Activated CD4-positive, alpha-beta memory T cell treated with anti-CD3 and anti-CD28 coated beads, Interleukin-2, amount 10 ng/mL, durations not matched to agents 7 days and 5 days (primary cell): ENCODE data around the gene HMSD. TPM values are rescaled to one million over a fixed set of nuclear protein-coding genes. Genes with fewer than 3 reads are reported as not detected.

ENCODE experiments used
- CTCF ChIA-PET: fragments of 350-600 bp; sonication (Branson Sonifier 250); formaldehyde crosslinking; loops from one replicate; lab custom pipeline; 2021; ENCODE audit warnings: antibody characterized with exemption, inconsistent platforms; lab: Charles Lee
- POLR2A ChIA-PET: fragments of 350-600 bp; sonication (Branson Sonifier 250); formaldehyde crosslinking; loops from one replicate; lab custom pipeline; 2021; ENCODE audit warnings: antibody characterized with exemption; lab: Charles Lee
- DNase-seq: peaks from one replicate; pipeline ENCODE4 v3.0.0-alpha.2; 2020
- H3K27ac Mint-ChIP-seq: one replicate; pipeline ENCODE4 v1.8.0; 2021; ENCODE audit warnings: mild to moderate bottlenecking, mixed read lengths
- H3K27me3 Mint-ChIP-seq: one replicate; pipeline ENCODE4 v1.8.0; 2021; ENCODE audit warnings: mixed read lengths
- H3K36me3 Mint-ChIP-seq: one replicate; pipeline ENCODE4 v1.8.0; 2021; ENCODE audit warnings: low read depth, mixed read lengths
- H3K4me1 Mint-ChIP-seq: one replicate; pipeline ENCODE4 v1.8.0; 2021; ENCODE audit warnings: mixed read lengths
- H3K4me3 Mint-ChIP-seq: one replicate; pipeline ENCODE4 v1.8.0; 2021; ENCODE audit warnings: mild to moderate bottlenecking, mixed read lengths
- H3K9me3 Mint-ChIP-seq: one replicate; pipeline ENCODE4 v1.8.0; 2021; ENCODE audit warnings: mixed read lengths
- total RNA-seq, 2 experiments: library from RNA; stranded (reverse); gene quantifications; one replicate each; pipeline ENCODE4 v1.2.3, GENCODE V29; 2021

HMSD gene
- total RNA-seq, 2 experiments from 2014 or later: 8.5 to 9.6 TPM

DNA sequence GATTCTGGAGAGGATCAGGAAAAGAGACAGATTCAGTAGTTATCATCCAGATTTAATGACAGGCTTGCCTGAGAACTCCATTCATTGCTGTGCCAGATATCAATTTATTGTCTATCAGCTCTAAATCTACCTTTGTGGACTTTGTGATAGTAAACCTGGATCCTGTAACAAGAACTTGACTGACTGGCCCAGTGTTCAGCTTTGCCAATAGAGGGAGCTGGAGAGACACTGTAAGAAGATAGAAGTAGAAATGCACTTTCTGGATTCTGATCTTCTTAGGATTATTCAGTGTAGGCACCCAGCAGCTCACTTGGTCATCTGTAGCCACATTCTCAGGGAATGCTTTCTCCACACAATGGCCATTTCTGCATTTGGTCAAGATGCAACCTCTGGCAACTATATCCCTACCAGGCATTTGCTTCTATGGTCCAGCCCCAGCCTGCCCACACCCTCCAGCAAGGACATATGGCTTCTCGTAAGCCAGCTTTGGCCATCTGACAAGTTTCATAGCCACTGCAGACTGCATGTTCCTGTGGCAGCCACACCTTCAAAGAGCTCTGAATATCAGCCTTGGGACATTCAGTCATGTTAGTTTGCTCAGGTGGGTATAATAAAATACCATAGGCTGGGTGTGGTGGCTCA is 14.6 kb downstream of the HMSD start:
- Mint-ChIP-seq H3K9me3 (no peaks in the 10 kb centered on the region), H3K27ac (no peak overlapping the region), H3K36me3 (no peaks in the 10 kb centered on the region), H3K27me3 (no peaks in the 10 kb centered on the region), H3K4me3 (no peak overlapping the region), H3K4me1 (no peaks in the 10 kb centered on the region)
- peak; percentile 52 for DNase-seq
- CTCF ChIA-PET: interaction anchor here (0.9 to 2.8 kb wide), 11 partner anchors 9 to 38 kb away, joined by 3 to 30 read pairs (median 6); no protein-coding TSS in a partner anchor
- POLR2A ChIA-PET: interaction anchor here (1.4 kb wide), 1 partner anchor 12 kb away, joined by 3 read pairs; no protein-coding TSS in a partner anchor

DNA sequence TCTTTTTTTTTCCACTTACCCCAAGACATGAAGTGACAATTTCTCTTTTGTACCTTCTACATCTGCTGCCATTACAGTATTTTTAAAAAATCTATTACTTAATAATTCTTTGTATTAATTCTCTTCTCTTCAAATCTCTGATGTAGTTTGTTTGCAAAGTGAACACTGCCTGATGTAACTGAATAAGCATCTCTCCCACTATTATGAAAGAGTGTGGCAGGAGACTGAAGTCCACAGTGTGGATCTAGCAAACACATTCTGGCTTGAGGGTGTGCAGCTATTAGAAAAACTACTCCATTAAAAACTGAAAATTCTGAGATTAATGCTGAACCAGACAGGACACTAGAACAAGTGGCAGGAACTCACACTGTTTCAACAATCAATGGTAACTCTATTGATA is 15.8 kb downstream of the HMSD start:
- H3K9me3 Mint-ChIP-seq: no peaks in the 10 kb centered on the region
- DNase-seq: no peak
- CTCF ChIA-PET: interaction anchor here (0.5 to 2.8 kb wide), 5 partner anchors 11 to 29 kb away, joined by 3 to 30 read pairs (median 13); no protein-coding TSS in a partner anchor
- no peaks in the 10 kb centered on the region for H3K27me3 Mint-ChIP-seq
- H3K36me3 Mint-ChIP-seq: no peaks in the 10 kb centered on the region
- H3K4me3 Mint-ChIP-seq: no peak overlapping the region
- H3K27ac Mint-ChIP-seq: no peak overlapping the region
- peaks cover 11% of the 10 kb centered on the region for H3K4me1 Mint-ChIP-seq
- POLR2A ChIA-PET: no interaction called here

DNA sequence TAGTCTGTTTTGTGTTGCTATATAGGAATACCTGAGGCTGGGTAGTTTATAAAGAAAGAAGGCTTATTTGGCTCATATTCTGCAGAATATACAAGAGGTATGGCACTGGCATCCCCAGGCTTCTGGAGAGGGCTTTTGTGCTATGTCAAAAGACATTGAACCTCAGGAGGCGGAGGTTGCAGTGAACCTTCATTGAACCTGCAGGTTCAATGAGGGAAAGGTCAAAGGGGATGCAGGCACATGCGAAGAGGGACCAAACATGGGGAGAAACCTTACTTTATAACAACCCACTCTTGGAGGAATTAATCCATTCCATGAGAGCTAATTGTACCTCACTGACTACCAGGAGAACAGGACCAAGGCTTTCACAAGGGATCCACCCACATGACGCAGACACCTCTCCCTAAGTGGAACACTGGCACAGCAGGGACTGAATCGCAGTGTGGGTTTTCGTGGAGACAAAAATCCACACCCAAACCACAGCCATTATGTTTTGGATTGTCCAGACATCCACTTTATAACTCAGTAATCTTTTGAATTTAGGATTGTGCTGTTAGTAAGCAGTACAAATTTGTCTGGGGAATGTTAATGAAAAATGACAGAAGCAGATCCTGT is 16.7 kb downstream of the HMSD start:
- H3K9me3 Mint-ChIP-seq: no peaks in the 10 kb centered on the region
- H3K36me3 Mint-ChIP-seq: no peaks in the 10 kb centered on the region
- H3K4me3 Mint-ChIP-seq: no peak overlapping the region
- peaks cover 14% of the 10 kb centered on the region for H3K4me1 Mint-ChIP-seq
- no peak overlapping the region for H3K27ac Mint-ChIP-seq
- ChIA-PET CTCF (interaction anchor here (2.8 kb wide), 2 partner anchors 10 to 30 kb away, joined by 17 to 30 read pairs; no protein-coding TSS in a partner anchor), POLR2A (no interaction called here)
- DNase-seq: no peak
- no peaks in the 10 kb centered on the region for H3K27me3 Mint-ChIP-seq

DNA sequence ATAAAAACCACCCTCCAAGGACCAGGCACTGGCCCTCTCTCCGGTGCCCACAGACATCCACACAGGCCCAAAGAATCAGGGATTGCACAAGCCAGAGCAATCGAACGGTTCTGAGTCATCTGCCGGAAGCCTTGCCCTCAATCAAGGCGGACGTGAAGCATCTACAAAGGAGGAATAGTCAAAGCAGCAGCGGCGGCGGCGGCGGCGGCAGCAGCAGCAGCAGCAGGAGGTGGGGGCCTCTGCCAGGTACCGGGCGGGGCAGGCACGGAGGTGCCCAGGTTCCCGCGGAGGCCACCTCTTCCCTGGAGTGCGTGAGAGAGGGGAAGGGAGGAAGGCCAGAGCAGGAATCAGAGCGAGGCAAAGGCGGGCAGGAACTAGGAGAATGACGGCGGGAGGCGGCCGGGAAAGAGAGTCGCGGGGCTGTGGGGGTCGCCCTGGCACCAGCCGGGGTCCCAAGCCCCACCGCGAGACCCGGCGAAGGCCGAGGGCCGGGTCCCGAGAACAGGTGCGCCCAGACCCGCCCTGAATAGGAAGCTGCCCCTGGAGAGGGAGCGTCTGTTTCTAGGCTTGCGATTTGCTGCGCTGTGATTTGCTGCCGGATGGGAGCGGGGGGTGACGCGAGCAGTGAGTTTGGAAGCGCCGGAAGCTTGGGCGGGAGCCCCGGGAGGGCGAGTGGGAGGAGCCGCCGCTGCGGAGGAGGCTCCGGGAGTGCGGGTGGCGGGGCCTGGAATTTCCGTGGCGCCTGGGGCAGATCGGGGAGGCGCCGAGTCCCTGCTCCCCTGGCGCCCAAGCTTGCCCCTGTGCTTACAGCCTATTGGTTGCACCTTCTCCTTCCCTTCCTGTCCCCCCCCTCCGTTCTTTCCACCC is 21.1 kb downstream of the HMSD start, which contains the start of gene SERPINB8:
SERPINB8 (plus strand) TSS at position 140 of the 867 bp plus-strand sequence. CDS start 8,228 bp downstream, outside the sequence.
- Mint-ChIP-seq H3K36me3 (no peaks in the 10 kb centered on the region), H3K27ac (peak within 1 kb of the TSS; percentile 92), H3K9me3 (no peaks in the 10 kb centered on the region), H3K4me1 (peaks cover 32% of the 10 kb centered on the region), H3K27me3 (no peaks in the 10 kb centered on the region), H3K4me3 (peak within 1 kb of the TSS; percentile 96)
- CTCF ChIA-PET: interaction anchor here (0.7 to 0.9 kb wide), 2 partner anchors 19 to 34 kb away, joined by 3 read pairs; no protein-coding TSS in a partner anchor
- DNase-seq: peak; percentile 85
- POLR2A ChIA-PET: interaction anchor here (0.8 kb wide), 1 partner anchor 20 kb away, joined by 4 read pairs; no protein-coding TSS in a partner anchor

DNA sequence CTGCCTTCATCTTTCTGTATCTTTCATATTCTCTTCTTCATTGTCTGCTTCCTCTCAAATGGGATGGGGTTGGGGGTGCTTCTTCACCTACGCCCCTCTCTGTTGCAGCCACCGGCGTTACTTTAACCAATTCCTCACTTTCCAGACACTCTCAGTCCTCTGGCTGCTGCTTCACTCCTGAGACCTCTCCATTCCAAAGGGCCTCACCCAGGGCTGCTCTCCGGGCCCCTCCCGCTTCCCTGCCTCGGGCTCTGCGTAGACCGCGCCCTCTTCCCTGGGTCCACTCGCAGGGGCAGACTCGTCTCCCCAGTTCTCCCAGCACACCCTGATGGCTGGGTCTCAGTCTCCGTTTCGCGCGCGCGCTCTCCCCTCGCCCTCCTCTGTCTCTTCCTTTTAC is 21.7 kb downstream of the HMSD start:
- Mint-ChIP-seq H3K27ac (peak overlapping the region; percentile 92), H3K27me3 (no peaks in the 10 kb centered on the region), H3K4me1 (peaks cover 34% of the 10 kb centered on the region), H3K9me3 (no peaks in the 10 kb centered on the region), H3K36me3 (no peaks in the 10 kb centered on the region), H3K4me3 (peak overlapping the region; percentile 96)
- ChIA-PET POLR2A (interaction anchor here (0.8 kb wide), 1 partner anchor 21 kb away, joined by 4 read pairs; no protein-coding TSS in a partner anchor), CTCF (interaction anchor here (0.7 to 0.9 kb wide), 2 partner anchors 20 to 35 kb away, joined by 3 read pairs; no protein-coding TSS in a partner anchor)
- no peak for DNase-seq

DNA sequence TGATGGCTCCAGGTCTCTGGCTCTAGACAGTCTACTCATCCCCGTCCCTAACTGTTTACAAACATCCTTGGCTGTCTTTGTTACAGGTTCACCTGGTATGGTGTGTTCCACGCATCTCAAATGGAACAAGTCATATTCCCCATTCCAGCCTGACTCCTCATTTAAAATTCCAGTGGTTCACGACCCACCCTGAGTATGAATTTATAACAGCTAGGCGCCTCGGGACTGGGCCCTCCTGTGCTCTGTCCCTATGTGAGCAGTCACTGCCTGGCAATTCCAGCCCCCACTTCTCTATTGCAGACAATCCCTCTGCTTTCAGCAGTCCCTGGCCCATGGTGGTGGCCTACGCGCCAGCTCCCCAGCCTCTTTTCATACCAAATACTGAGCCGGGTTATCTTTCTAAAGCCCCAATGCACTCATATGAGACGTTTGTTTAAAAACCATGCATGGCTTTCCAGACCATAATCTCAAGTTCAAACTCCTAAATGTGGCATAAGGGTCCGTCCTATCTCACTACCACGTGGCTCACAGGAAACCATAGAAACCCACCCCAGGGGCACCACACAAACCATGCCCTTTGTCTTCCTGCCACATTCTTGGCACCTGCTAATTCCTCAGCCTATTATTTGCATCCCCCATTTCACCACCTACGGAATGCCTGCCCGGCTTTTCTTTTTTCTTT is 22.4 kb downstream of the HMSD start:
- POLR2A ChIA-PET: no interaction called here
- peak overlapping the region; percentile 96 for H3K4me3 Mint-ChIP-seq
- peak overlapping the region; percentile 92 for H3K27ac Mint-ChIP-seq
- no peaks in the 10 kb centered on the region for H3K36me3 Mint-ChIP-seq
- peaks cover 34% of the 10 kb centered on the region for H3K4me1 Mint-ChIP-seq
- H3K27me3 Mint-ChIP-seq: no peaks in the 10 kb centered on the region
- no peaks in the 10 kb centered on the region for H3K9me3 Mint-ChIP-seq
- CTCF ChIA-PET: no interaction called here
- DNase-seq: no peak

DNA sequence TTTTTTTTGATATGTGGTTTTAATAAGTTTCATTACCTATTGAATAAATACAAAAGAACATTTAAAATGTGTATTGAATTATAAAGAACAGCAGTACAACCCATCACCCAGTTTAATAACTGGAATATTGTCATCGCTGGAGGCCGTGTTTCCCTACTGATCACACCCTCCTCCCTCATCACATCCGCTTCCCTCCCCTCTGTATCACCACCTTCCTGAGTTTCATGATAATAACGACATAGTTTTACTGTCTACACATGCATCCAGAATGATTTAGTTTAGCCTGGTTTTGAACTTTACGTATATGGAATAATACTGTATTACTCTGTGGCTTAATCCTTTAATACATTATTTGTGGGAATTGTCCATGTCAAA is 22.9 kb downstream of the HMSD start:
- ChIA-PET CTCF (no interaction called here), POLR2A (no interaction called here)
- peak overlapping the region; percentile 96 for H3K4me3 Mint-ChIP-seq
- H3K36me3 Mint-ChIP-seq: no peaks in the 10 kb centered on the region
- DNase-seq: no peak
- H3K9me3 Mint-ChIP-seq: no peaks in the 10 kb centered on the region
- H3K4me1 Mint-ChIP-seq: peaks cover 34% of the 10 kb centered on the region
- no peak overlapping the region for H3K27ac Mint-ChIP-seq
- no peaks in the 10 kb centered on the region for H3K27me3 Mint-ChIP-seq

DNA sequence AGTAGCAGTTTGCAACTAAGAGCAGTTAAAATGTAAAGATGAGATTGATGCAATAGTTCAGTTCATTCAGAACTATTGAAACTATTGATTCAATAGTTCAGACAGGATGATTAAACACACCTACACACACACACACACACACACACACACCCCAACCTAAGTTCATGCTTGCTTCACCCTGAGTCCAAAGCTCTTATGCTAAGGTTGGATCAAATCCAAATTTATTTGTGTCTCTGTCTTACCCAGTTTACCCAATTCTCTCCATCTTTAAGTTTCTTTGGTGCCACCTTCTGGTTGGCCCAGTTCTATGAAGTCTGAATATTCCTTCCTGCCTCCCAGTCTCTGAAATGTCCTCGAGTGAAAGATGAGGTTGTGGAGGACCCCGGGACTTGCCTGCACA is 25.9 kb downstream of the HMSD start:
- ChIA-PET CTCF (interaction anchor here (0.7 to 3.1 kb wide), 5 partner anchors 9 to 39 kb away, joined by 4 to 30 read pairs (median 6); no protein-coding TSS in a partner anchor), POLR2A (interaction anchor here (1.3 kb wide), 1 partner anchor 11 kb away, joined by 3 read pairs; no protein-coding TSS in a partner anchor)
- peaks cover 2% of the 10 kb centered on the region for H3K36me3 Mint-ChIP-seq
- H3K27me3 Mint-ChIP-seq: no peaks in the 10 kb centered on the region
- no peak overlapping the region for H3K4me3 Mint-ChIP-seq
- DNase-seq: no peak
- no peaks in the 10 kb centered on the region for H3K9me3 Mint-ChIP-seq
- peaks cover 30% of the 10 kb centered on the region for H3K4me1 Mint-ChIP-seq
- H3K27ac Mint-ChIP-seq: no peak overlapping the region

DNA sequence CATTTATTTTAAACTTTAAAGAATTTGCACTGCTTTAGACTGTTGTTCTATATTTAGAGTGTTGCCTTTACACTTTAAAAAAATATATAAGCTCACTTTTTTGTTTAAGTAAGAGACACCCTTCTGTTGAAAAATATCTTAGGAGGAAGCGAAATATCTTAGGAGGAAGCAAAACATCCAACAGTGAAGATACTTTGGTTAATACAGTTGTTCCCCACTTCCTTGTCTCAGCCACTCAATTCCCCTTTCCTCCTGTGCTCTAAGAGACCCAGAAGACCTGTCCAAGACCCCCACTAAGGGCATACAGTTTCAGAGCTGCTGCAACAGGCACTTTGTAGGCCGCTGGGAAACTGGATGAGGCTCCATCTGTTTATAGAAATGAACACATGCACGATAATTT is 26.5 kb downstream of the HMSD start:
- Mint-ChIP-seq H3K36me3 (peaks cover 5% of the 10 kb centered on the region), H3K4me1 (peaks cover 36% of the 10 kb centered on the region), H3K4me3 (no peak overlapping the region), H3K27me3 (no peaks in the 10 kb centered on the region), H3K27ac (no peak overlapping the region), H3K9me3 (no peaks in the 10 kb centered on the region)
- ChIA-PET CTCF (interaction anchor here (0.7 to 3.1 kb wide), 5 partner anchors 8 to 39 kb away, joined by 4 to 30 read pairs (median 6); no protein-coding TSS in a partner anchor), POLR2A (interaction anchor here (1.3 kb wide), 1 partner anchor 12 kb away, joined by 3 read pairs; no protein-coding TSS in a partner anchor)
- no peak for DNase-seq

DNA sequence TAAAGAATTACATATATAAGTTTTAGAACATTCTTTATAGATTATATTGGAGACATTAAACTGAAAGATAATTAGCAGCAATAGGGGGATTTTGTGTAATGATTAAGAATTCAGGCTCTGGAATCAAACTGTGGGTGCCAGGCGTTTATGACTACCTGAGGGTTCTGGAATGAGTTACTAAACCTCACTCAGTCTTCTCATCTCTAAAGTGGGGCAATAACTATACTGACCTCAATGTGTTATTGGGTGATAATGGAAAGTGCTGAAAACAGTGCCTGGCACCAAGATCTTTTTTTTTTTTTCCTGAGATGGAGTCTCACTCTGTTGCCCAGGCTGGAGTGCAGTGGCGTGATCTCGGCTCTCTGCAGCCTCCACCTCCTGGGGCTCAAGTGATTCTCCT is 27.9 kb downstream of the HMSD start:
- Mint-ChIP-seq H3K36me3 (peaks cover 15% of the 10 kb centered on the region), H3K27ac (no peak overlapping the region), H3K4me1 (peaks cover 37% of the 10 kb centered on the region), H3K27me3 (no peaks in the 10 kb centered on the region), H3K4me3 (no peak overlapping the region), H3K9me3 (no peaks in the 10 kb centered on the region)
- CTCF ChIA-PET: interaction anchor here (1.8 to 3.1 kb wide), 2 partner anchors 13 to 17 kb away, joined by 4 to 30 read pairs; no protein-coding TSS in a partner anchor
- POLR2A ChIA-PET: no interaction called here
- DNase-seq: no peak

DNA sequence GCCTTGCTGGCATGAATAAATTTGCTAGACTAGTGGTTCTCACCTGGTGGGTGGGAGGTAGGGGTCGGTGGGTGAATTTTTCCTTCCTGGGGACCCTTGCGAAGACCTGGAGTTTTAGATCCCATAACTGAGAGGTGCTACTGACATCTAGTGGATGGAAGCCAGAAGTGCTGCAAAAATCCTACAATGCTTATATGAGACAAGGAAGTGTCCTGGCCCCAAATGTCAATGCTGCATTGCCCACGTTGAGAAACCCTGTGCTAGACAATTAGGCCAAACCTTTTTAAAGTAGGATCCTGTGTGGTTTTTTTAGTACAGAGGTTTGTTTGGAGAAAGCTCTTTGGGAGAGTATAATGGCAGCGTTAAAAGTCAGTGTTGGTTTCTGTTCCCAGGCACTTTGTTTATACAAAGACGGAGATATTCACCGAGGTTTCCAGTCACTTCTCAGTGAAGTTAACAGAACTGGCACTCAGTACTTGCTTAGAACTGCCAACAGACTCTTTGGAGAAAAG is 30.4 kb downstream of the HMSD start:
- H3K27me3 Mint-ChIP-seq: no peaks in the 10 kb centered on the region
- ChIA-PET CTCF (interaction anchor here (0.7 to 1.5 kb wide), 6 partner anchors 12 to 461 kb away, joined by 3 to 10 read pairs (median 4); no protein-coding TSS in a partner anchor), POLR2A (no interaction called here)
- H3K4me1 Mint-ChIP-seq: peaks cover 32% of the 10 kb centered on the region
- no peaks in the 10 kb centered on the region for H3K9me3 Mint-ChIP-seq
- peak overlapping the region; percentile 54 for H3K4me3 Mint-ChIP-seq
- H3K36me3 Mint-ChIP-seq: peaks cover 21% of the 10 kb centered on the region
- H3K27ac Mint-ChIP-seq: no peak overlapping the region
- DNase-seq: peak; percentile 42
